Left renal pelvis (tissue), 4 donors: Measurements from ENCODE around the gene RNPS1. TPM values are rescaled to one million over a fixed set of nuclear protein-coding genes. Genes with fewer than 3 reads are reported as not detected.
"Not testable (repeated sequence)": the region's sequence is repeated elsewhere in the genome, so short reads cannot be mapped to it uniquely, and the experiment has no call there.

Experiments
- DNase-seq, 4 donors: peaks; one replicate each; pipeline ENCODE4 v3.0.0-alpha.2; 2013; ENCODE audit warnings: low read depth in 4 of 4, low spot score in 3 of 4
- polyA plus RNA-seq, 4 donors: library from polyadenylated mRNA; unstranded; fragments of 120-200 nt; gene quantifications; one replicate each; pipeline ENCODE4 v1.2.1, GENCODE V29; 2013; ENCODE audit not compliant: insufficient read length in 4 of 4

Gene RNPS1
- polyA plus RNA-seq, 4 donors, result 146 to 214 (median 201) TPM

- no peak for DNase-seq
Measured at GRCh38 chr16:2282866-2283555, 15.1 kb upstream of the RNPS1 start.

DNA sequence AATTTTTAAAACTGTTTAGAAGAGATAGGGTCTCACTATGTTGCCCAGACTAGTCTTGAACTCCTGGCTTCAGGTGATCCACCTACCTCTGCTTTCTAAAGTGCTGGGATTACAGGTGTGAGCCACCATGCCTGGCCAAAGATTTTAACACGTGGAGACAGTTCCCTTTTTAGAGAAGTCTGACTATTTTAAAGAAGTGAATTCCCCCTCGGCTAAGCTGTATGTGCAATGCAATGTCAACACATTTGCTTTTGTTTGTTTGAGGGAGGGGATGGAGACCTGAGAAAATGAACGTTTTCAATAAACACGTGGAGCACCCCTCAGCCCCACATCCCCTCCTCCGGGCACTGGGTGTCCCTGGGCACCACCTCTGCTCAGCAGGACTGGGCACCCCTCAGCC is 14.3 kb upstream of the RNPS1 start:
- no peak for DNase-seq

DNA sequence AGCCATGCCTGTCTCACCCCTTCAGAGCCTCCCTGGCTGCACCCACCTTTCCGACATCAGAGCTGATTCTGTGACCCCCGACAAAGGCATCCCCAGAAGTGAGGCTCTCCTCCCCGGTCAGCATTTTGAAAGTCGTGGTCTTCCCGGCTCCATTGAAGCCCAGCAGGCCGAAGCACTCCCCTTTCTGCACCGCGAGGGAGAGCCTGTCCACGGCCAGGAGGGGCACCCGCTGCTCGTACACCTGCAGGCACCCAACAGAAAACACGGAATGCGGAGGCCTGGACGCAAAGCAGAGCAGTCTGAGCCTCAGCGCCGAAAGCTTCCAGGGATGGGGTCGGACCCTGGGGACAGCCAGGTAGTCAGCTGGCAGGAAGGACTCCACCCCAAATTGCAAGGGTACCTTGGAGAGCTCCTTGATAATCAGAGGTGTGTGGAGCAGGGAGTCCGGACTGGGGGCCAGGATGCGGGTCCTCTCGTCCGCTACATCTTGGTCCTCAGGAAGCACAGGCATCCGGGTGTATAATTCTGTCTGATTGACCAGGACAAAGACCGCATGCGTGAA is 13.1 kb upstream of the RNPS1 start:
- DNase-seq, result no peak

DNA sequence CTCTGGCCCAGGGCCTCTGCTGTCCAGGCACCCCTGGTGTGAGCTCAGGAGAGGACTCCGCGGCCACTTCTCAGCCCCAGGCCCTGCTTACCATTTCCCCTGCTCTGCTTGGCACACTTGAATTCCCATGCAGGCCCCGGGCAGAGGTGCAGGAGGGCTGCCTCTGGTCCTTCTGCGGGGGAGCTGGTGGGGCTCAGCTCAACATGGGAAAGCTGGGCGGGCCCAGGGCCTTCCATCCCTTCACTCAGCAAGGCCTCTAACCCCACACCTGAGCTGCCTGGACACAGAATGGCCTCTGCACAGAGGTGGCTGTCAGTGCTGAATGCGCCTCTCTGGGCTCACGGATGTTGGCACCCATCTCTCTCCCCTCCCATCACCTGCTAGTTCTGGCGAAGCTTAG is 12.5 kb upstream of the RNPS1 start:
- DNase-seq, result no peak

DNA sequence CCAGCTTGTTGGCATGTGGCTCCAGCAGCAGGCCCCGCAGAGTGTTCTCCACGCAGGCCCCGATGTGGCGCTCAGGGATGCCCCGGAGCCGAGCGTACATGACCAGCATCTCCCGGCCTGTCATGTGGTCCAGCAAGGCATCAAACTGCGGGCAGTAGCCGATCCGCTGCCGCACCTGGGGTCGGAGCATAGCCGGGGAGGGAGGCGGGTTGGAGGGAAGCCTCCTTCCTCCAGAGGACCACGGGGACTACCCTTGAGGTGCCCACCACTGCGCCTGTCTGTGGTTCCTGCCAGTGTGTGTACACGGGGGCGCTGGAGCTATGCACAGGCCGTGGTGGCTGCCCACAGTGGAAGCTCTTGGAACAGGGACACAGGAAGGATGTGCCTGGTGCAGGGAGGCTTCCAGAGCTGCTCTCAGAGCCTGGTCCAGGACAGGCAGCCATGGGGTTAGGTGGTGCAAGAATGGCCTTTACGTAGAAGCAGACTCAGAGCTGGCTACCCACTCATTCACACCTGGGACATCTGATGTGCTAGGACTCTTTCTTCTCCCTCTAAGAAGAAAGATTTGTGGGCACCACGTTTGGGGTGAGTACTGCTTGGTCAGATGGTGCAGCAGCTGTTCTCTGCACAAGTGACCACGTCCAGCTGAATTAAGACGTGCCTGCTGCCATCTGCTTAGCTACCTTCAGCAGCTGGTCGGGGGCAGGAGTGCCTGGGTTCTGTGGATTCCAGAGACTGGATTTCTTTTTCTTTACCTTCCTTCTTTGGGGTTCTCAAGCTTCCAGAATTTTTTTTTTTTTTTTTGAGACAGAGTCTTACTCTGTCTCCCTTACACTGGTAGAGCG is 11.3 kb upstream of the RNPS1 start:
- DNase-seq, result no peak

DNA sequence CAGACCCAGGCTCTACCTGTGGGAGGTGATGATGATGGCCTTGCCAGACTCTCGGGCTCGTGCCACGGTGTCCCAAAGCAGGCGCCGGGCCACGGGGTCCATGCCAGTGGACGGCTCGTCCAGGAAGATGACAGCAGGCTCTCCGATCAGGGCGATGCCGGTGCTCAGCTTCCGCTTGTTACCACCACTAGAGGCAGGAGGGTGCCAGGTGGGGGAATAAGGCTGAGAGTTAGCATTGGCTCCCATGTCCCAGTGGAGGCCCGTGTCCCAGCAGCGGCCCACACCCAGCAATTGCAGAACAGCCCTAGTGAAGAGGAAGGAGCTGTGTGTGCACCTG is 10.3 kb upstream of the RNPS1 start:
- no peak for DNase-seq

DNA sequence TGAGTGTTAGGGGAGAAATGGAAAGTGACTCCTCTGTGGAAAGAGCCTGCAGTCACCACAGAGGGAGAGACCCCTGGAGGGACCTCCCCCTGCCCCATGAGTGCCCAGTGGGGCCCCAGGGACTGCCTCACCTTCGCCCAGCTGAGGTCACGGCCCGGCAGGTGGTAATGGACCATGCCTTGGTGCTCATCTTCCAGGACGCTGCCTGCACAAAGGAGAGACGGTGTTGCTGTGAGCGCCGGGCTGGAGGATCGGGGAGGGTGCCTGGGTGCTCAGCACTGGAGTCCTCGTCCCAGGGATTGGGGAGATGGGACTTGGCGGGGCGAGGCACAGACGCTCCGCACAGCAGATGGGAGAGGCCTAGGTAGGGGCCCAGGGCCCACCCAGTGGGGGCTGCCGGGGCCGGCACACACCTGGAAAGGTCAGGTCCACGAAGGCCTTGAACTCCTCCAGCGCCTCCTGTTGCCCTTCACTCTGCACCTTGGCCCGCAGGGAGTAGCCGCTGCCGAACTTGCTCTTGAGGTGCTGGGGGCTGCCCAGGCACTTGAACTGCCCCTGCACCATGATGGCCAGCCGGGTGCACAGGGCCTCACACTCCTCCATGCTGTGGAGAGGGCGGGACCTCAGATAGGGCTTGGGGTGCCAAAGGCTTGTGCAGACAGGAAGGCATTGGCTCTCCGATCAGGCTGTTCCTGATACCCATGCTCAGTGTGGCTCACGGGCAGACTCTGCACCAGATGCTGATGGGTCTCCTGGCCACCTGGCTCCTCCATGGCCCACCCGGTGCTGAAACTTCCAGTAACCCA is 9.7 kb upstream of the RNPS1 start:
- DNase-seq, result no peak

GRCh38 chr16:2276368-2277195 is 8.7 kb upstream of the RNPS1 start:
- DNase-seq, result no peak

DNA sequence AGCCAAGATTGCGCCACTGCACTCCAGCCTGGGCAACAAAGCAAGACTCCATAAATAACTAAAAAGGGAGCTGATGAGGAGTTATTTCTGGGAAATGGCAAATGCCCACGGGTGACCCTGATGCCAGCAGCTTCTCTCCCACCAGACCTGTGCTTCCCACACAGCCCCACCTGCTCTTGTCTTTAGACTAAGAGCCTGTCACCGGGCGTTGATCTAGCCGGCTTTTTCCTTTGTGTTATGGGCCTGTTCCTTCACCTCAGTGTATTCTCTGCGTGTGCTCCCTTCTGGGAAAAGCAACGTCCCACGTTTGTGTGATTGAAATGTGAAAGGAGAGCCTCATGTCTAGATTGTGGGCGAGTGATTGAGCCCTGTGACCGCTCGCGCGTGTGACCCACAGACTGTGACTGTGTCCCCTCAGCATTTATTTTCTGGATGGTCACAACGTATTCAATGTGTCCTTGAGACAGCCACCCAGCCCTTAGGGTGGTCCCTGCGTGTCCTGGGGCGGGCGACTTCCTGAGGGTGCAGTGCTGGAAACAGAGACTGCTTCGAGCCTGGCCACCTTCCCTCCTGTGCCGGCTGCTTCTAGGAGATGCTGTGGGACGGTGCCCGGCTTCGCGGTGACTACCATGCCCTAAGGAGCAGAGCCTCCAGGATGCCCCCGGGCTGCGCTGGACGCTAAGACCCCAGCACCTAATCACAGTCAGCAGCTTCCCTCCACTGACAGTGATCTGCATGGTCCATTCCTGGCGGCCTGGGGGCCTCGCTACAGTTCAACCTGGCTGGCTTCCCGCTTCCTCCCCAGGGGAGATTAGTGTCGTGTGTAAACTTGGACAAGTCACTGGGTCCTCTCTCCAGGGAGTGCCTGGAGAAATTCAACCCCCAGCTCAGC is 7.8 kb upstream of the RNPS1 start:
- no peak for DNase-seq

GRCh38 chr16:2273931-2274330 is 6.0 kb upstream of the RNPS1 start:
- no peak for DNase-seq

DNA sequence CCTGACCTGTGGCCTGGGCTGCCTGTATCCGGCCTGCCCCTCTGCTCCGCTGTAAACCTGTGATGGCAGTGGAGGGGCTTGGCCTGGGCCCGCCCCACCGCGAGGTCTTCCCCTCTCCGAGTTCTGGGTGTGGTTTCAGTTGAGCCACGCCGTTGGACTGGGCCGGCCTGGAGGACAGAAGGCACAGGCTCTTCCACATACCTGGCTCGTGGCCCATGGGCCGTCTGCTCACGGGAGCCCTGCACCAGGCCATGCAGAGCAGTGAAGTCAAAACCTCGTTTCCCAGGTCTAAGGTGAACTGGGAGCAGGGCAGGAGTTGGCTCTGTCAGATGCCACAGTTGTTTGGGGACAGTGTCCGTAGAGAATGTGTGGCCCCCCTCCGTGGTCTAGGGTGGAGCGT is 5.6 kb upstream of the RNPS1 start:
- no peak for DNase-seq

DNA sequence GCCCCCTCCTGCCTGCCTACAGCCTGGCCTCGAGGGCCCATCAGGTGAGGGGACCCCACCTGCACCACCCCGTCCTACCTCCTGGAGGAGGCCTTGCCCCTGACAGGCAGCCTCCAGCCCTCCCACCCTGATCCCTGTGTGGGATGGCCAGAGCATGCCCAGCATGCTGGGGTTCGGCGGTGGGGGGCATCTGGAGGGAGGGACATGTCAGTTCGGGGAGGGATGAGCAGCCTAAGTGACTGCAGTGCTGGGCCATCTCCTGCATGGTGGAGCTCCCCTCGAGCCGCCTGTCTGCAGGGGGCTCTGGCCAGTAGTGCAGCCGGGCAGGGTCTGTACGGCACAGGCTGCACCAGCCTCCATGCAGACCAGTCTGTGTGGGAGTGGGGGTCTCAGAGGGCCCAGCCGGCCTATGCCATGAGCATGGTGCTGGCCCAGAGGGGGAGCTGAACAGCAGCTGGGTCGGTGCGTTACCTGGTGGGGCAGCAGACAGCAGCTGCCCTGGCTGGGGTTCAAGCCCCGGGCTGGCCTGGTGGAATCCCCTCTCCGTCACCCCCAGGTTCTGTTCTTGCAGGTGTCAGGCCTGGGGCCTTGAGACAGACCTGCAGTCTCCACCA is 4.0 kb upstream of the RNPS1 start:
- DNase-seq, result no peak

- no peak for DNase-seq
Measured at GRCh38 chr16:2270588-2271470, 2.9 kb upstream of the RNPS1 start.

DNA sequence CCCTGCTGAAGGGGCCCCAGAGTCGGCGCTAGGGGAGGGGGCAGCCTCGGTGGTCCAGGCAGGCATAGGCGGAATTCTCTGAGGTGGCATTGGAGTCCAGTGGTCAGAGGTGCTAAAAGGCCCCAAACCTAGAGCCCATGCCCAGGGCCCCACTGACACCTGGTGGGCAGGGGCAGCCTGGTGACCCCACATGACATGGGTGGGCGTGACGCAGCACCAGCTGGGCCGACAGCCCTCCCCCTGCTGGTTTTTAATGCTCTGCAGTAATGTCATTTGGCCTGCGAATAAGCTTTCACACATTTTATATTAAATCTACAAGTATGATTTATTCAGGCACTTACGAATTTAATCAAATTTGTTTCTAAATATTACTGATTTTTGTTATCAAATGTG is 2.1 kb upstream of the RNPS1 start:
- no peak for DNase-seq

DNA sequence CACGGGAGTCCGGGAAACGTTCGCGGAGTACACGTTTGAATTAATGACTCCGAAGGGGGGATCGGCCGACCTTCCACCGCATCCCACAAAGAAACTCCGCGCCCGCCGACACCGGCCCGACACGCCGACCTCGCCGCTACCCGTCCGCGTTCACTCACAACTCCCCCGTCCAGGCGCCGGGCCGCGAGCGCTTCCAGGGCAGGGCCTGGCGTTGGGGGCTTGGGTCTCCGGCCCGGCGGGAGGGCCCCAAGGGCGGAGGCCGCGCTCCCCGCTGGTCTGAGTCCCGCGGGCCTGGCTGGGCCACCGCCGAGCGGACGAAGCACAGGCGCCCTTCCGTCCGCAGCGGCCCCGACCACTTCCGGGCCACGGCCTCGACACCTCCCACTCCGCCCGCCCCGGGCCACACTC is 417 bp downstream of the RNPS1 start:
- DNase-seq, result not testable (repeated sequence)

- DNase-seq, result not testable (repeated sequence)
Measured at GRCh38 chr16:2266887-2267286, 1.0 kb downstream of the RNPS1 start.

DNA sequence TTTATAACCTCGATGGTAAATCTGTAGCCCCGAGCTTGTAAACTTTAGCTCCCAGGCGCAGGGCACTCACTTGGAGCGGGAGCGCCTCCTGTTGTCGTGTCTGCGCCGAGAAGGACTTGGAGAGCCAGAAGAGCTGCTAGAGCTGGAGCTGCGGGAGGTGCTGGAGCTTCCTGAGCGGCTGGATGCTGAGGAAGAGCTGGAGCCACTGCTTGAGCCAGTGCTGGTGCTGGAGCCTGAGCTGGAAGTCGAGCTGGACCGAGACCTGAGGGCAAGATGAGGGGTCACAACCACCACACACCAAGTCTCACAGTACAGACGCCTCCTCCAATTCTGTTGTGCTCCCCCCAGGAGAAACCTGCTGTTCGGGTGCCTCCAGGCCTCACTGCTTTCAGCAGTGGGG is 4.9 kb downstream of the RNPS1 start:
- not testable (repeated sequence) for DNase-seq

DNA sequence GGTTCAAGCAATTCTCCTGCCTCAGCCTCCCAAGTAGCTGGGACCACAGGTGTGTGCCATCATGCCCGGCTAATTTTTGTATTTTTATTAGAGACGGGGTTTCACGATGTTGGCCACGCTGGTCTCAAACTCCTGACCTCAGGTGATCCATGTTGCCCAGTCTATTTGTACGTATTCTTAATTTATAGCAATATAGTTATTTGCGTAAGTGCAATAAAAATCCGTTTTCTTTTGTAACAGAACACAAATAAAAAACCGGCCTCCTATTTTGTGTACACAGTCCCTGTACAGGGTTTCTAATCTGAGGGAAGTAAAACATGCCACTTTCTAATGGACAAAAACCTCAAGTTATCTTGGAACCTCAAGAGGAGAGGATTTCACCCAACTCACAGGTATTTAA is 7.7 kb downstream of the RNPS1 start:
- no peak for DNase-seq
